Right lung (tissue), 5 donors: ENCODE results near the gene FIGN. TPM values are rescaled to one million over a fixed set of nuclear protein-coding genes. Genes with fewer than 3 reads are reported as not detected.

Experiments
- DNase-seq, 2 donors: peaks; one replicate each; pipeline ENCODE4 v3.0.0-alpha.2; 2013
- polyA plus RNA-seq, 5 donors: library from polyadenylated mRNA; unstranded; fragments of 120-200 nt; gene quantifications; one replicate each; pipeline versions ENCODE4 v1.2.1 to v1.2.3, GENCODE V29; 2013; ENCODE audit warnings: inconsistent platforms in 1 of 5, low replicate concordance in 1 of 5; ENCODE audit not compliant: insufficient read length in 5 of 5, insufficient read depth in 1 of 5

Gene FIGN
- polyA plus RNA-seq, 5 donors, result 3.2 to 9.0 (median 7.3) TPM

- DNase-seq, result no peak
Observed at GRCh38 chr2:163748420-163748819, 12.6 kb upstream of the FIGN start.

- no peak for DNase-seq
Observed at GRCh38 chr2:163741435-163741834, 5.6 kb upstream of the FIGN start.

GRCh38 chr2:163737563-163737962, 1.8 kb upstream of the FIGN start:
- no peak for DNase-seq

GRCh38 chr2:163737190-163737439, 1.3 kb upstream of the FIGN start:
- no peak for DNase-seq

GRCh38 chr2:163736433-163737189, 803 bp upstream of the FIGN start:
- peak; percentile 29 to 39 for DNase-seq

- no peak for DNase-seq
Observed at GRCh38 chr2:163734881-163735684, 725 bp downstream of the FIGN start.

GRCh38 chr2:163734401-163734800, 1.4 kb downstream of the FIGN start:
- DNase-seq, result no peak

GRCh38 chr2:163733956-163734355, 1.9 kb downstream of the FIGN start:
- no peak for DNase-seq

- peak in 1 of 2 donors; percentile 40 for DNase-seq
Observed at GRCh38 chr2:163733301-163733938, 2.4 kb downstream of the FIGN start.

- no peak for DNase-seq
Observed at GRCh38 chr2:163732727-163733126, 3.1 kb downstream of the FIGN start.

GRCh38 chr2:163731735-163732134, 4.1 kb downstream of the FIGN start:
- no peak for DNase-seq

GRCh38 chr2:163730556-163730955, 5.3 kb downstream of the FIGN start:
- DNase-seq, result no peak

GRCh38 chr2:163729636-163730273, 6.1 kb downstream of the FIGN start:
- DNase-seq, result no peak

- DNase-seq, result no peak
Observed at GRCh38 chr2:163723881-163724280, 11.9 kb downstream of the FIGN start.

- no peak for DNase-seq
Observed at GRCh38 chr2:163723348-163723747, 12.5 kb downstream of the FIGN start.

GRCh38 chr2:163719331-163719730, 16.5 kb downstream of the FIGN start:
- DNase-seq, result no peak

- no peak for DNase-seq
Observed at GRCh38 chr2:163717993-163718680, 17.7 kb downstream of the FIGN start.

GRCh38 chr2:163717515-163717914, 18.3 kb downstream of the FIGN start:
- DNase-seq, result no peak

GRCh38 chr2:163716101-163716500, 19.7 kb downstream of the FIGN start:
- no peak for DNase-seq

- DNase-seq, result no peak
Observed at GRCh38 chr2:163715668-163716067, 20.1 kb downstream of the FIGN start.

- DNase-seq, result no peak
Observed at GRCh38 chr2:163715199-163715598, 20.6 kb downstream of the FIGN start.
